Hepatocyte (in vitro differentiated cells): ENCODE measurements around the gene HIP1R. TPM values are rescaled to one million over a fixed set of nuclear protein-coding genes. Genes with fewer than 3 reads are reported as not detected.
"Not testable (repeated sequence)": the region's sequence is repeated elsewhere in the genome, so short reads cannot be mapped to it uniquely, and the experiment has no call there.

ENCODE experiments used
- DNase-seq: peaks from one replicate; pipeline ENCODE4 v3.0.0-alpha.2; 2016; ENCODE audit warnings: low spot score
- H2AFZ ChIP-seq: fragments of 200-600 bp; sonication (generic); 2 replicates; pipeline ENCODE4 v1.6.0; 2016; ENCODE audit warnings: antibody characterized with exemption, mild to moderate bottlenecking
- H3K27ac ChIP-seq: fragments of 200-600 bp; sonication (generic); 2 replicates; pipeline ENCODE4 v1.5.1; 2016; ENCODE audit warnings: mild to moderate bottlenecking
- H3K27me3 ChIP-seq: fragments of 200-600 bp; sonication (generic); 2 replicates; pipeline ENCODE4 v1.6.1; 2016
- H3K36me3 ChIP-seq: fragments of 200-600 bp; sonication (generic); replicated peaks from 2 replicates; pipeline ENCODE4 v1.5.1; 2016; ENCODE audit warnings: low read depth; ENCODE audit not compliant: insufficient read depth
- H3K4me1 ChIP-seq: fragments of 200-600 bp; sonication (generic); 2 replicates; pipeline ENCODE4 v1.5.1; 2016; ENCODE audit warnings: mild to moderate bottlenecking, moderate library complexity; ENCODE audit not compliant: insufficient read depth
- H3K4me2 ChIP-seq: fragments of 200-600 bp; sonication (generic); 2 replicates; pipeline ENCODE4 v1.6.0; 2016
- H3K4me3 ChIP-seq: fragments of 200-600 bp; sonication (generic); 2 replicates; pipeline ENCODE4 v1.5.1; 2016; ENCODE audit warnings: mild to moderate bottlenecking
- H3K79me2 ChIP-seq: fragments of 200-600 bp; sonication (generic); 2 replicates; pipeline ENCODE4 v1.6.0; 2017; ENCODE audit warnings: mild to moderate bottlenecking
- H3K9me2 ChIP-seq: fragments of 200-600 bp; sonication (generic); replicated peaks from 2 replicates; pipeline ENCODE4 v1.6.0; 2017; ENCODE audit warnings: mild to moderate bottlenecking; ENCODE audit not compliant: insufficient read depth
- H3K9me3 ChIP-seq: fragments of 200-600 bp; sonication (generic); 2 replicates; pipeline ENCODE4 v1.5.1; 2016; ENCODE audit warnings: low read depth, mild to moderate bottlenecking
- H4K20me1 ChIP-seq: fragments of 200-600 bp; sonication (generic); 2 replicates; pipeline ENCODE4 v1.6.0; 2016; ENCODE audit warnings: mild to moderate bottlenecking; ENCODE audit not compliant: insufficient read depth, poor library complexity, severe bottlenecking
- CTCF ChIP-seq: fragments of 200-600 bp; sonication (generic); IDR thresholded peaks from 2 replicates; pipeline ENCODE4 v1.5.1; 2016; ENCODE audit warnings: antibody characterized with exemption, mild to moderate bottlenecking; ENCODE audit not compliant: poor library complexity
- EZH2 ChIP-seq: fragments of 200-600 bp; sonication (generic); IDR thresholded peaks from 2 replicates; pipeline ENCODE4 v1.6.1; 2016; ENCODE audit warnings: antibody characterized with exemption, mild to moderate bottlenecking, borderline replicate concordance
- EZH2phosphoT487 ChIP-seq: fragments of 200-600 bp; sonication (generic); IDR thresholded peaks from one replicate; pipeline ENCODE4 v1.6.1; 2018; ENCODE audit warnings: antibody characterized with exemption, mild to moderate bottlenecking, low read depth, moderate library complexity; ENCODE audit not compliant: unreplicated experiment, severe bottlenecking
- WGBS: methylation state at CpG from one replicate; pipeline ENCODE4 v1.1.6; 2016; ENCODE audit warnings: low lambda C conversion rate; ENCODE audit errors: missing lambda C conversion rate; 5-methylcytosine and 5-hydroxymethylcytosine counted together
- polyA plus RNA-seq: library from polyadenylated mRNA; unstranded; fragments of >200 nt; fragmentation: Nextera tagmentation; extraction: Ambion mirVana; gene quantifications from 2 replicates; pipeline ENCODE4 v1.2.1, GENCODE V29; 2016
- total RNA-seq: library from RNA; depleted of rRNA; stranded (reverse); fragments of >200 nt; gene quantifications from 2 replicates; pipeline ENCODE4 v1.2.3, GENCODE V29; 2014

The HIP1R gene
- total and polyA plus RNA-seq, 2 experiments from 2014 or later, result 31.8 to 44.3 TPM

DNA sequence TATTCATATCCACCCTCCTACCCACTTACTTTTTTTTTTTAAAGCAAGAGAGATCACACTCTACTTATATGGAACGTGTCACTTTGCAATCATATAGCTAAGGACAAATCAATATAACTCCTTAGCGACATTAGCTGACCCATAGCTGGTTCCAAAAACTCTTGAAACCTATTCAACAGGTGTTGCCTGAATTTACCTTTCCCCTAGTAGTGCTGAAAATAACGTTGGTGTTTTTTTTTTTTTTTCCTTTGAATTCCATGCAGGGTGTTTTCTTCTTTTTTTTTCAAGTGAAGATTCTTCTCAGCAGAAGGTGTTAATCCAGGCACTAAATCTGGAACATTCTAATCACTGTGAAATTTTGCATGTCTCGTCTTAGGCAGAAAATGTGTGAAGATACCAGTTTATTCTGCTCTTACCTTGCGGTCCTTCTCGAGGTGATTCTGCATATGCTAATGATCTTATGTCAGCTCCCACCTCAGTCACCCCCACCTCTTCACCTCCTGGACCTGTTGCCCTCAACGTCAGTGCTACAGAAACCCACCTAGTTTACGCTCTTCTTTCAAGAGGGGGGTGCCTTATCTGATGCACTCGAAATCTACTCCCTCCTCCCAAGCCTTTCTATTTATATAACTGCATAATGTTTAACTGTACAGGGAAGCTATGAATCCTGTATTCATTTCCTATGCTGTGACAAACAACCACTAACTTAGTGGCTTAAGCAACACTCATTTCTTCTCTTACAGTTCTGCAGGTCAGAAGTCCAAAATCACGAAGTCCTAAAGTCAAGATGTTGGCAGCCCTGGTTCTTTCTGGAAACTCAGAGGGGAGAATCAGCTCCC, 67.8 kb downstream of the HIP1R start:
- TF ChIP-seq EZH2phosphoT487 (no peak), EZH2 (no peak), CTCF (no peak)
- H3K36me3 ChIP-seq, result no peaks in the 10 kb centered on the region
- no peak overlapping the region for H3K4me3 ChIP-seq

GRCh38 chr12:122903693-122904034, 68.4 kb downstream of the HIP1R start:
- Histone ChIP-seq H2AFZ (no peak overlapping the region), H3K27me3 (no peaks in the 10 kb centered on the region), H3K79me2 (no peaks in the 10 kb centered on the region), H3K9me3 (no peaks in the 10 kb centered on the region), H3K4me2 (no peak overlapping the region), H3K9me2 (no peaks in the 10 kb centered on the region), H3K36me3 (no peaks in the 10 kb centered on the region), H3K4me3 (no peak overlapping the region), H3K4me1 (no peaks in the 10 kb centered on the region), H4K20me1 (no peaks in the 10 kb centered on the region), H3K27ac (no peak overlapping the region)
- TF ChIP-seq CTCF (no peak), EZH2phosphoT487 (no peak), EZH2 (no peak)
- DNase-seq, result no peak
- 69% methylated on average over 7 of the region's 7 CpGs for WGBS

More for the DNA sequence above, 67.8 kb downstream of the HIP1R start:
- no peaks in the 10 kb centered on the region for H4K20me1 ChIP-seq
- no peaks in the 10 kb centered on the region for H3K27me3 ChIP-seq
- DNase-seq, result no peak
- 40% methylated on average over 10 of the region's 10 CpGs for WGBS
- H3K9me2 ChIP-seq, result no peaks in the 10 kb centered on the region
- H3K9me3 ChIP-seq, result no peaks in the 10 kb centered on the region
- no peaks in the 10 kb centered on the region for H3K4me1 ChIP-seq
- H2AFZ ChIP-seq, result no peak overlapping the region
- H3K79me2 ChIP-seq, result no peaks in the 10 kb centered on the region
- no peak overlapping the region for H3K4me2 ChIP-seq
- H3K27ac ChIP-seq, result no peak overlapping the region

- H4K20me1 ChIP-seq, H3K27ac ChIP-seq, H3K9me3 ChIP-seq, H3K36me3 ChIP-seq, H3K9me2 ChIP-seq, H3K27me3 ChIP-seq, H3K4me3 ChIP-seq, H3K4me2 ChIP-seq, H3K79me2 ChIP-seq, H3K4me1 ChIP-seq, H2AFZ ChIP-seq, DNase-seq: not testable (repeated sequence)
- 93% methylated on average over 5 of the region's 5 CpGs for WGBS
Observed at GRCh38 chr12:122905258-122905657, 70.0 kb downstream of the HIP1R start.

DNA sequence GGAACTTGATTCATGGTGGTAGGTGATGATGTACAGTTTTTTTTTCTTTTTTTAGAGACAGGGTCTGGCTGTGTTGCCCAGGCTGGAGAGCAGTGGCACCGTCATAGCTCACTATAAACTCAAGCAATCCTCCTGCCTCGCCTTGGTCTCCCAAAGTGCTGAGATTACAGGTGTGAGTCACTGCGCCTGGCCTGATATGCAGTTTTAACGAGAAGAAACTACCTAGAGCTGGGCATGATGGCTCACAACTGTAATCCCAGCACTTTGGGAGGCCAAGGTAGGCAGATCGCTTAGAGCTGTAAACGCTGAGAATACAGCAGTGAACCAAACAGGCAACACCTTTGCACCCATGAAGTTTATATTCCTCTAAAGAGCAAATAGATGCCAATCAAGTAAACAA, 73.7 kb downstream of the HIP1R start:
- Histone ChIP-seq H3K27me3 (no peaks in the 10 kb centered on the region), H3K4me1 (no peaks in the 10 kb centered on the region), H3K4me2 (no peak overlapping the region), H3K27ac (no peak overlapping the region), H3K36me3 (no peaks in the 10 kb centered on the region), H4K20me1 (no peaks in the 10 kb centered on the region), H3K4me3 (no peak overlapping the region), H3K9me3 (no peaks in the 10 kb centered on the region), H2AFZ (no peak overlapping the region), H3K79me2 (no peaks in the 10 kb centered on the region), H3K9me2 (no peaks in the 10 kb centered on the region)
- no peak for TF ChIP-seq EZH2phosphoT487
- no peak for TF ChIP-seq CTCF
- no peak for TF ChIP-seq EZH2
- whole genome bisulfite sequencing, result 77% methylated on average over 6 of the region's 6 CpGs
- DNase-seq, result no peak
